ENCODE data around the gene AURKAIP1. TPM values are rescaled to one million over a fixed set of nuclear protein-coding genes. Genes with fewer than 3 reads are reported as not detected.

AURKAIP1 gene
- 107 to 186 TPM (median 170 TPM) in 5 replicates for total RNA-seq (2022; extraction: Qiagen RNA extraction)

GRCh38 chr1:1374929-1375662 is at the start of gene AURKAIP1:
Gene AURKAIP1 (minus strand): TSS chr1:1375207. CDS start chr1:1374756, 451 bp downstream.

GRCh38 chr1:1421147-1421906 is 46.3 kb upstream of the AURKAIP1 start, which contains the start of gene ANKRD65:
Gene ANKRD65 (minus strand): TSS chr1:1421276. CDS start chr1:1421005, 271 bp downstream.

GRCh38 chr1:1406821-1407635 is 32.0 kb upstream of the AURKAIP1 start, which contains the start of gene MRPL20:
Gene MRPL20 (minus strand): TSS chr1:1407293. CDS start chr1:1407217, 76 bp downstream.

GRCh38 chr1:1399187-1399871 is 24.3 kb upstream of the AURKAIP1 start, which contains the start of gene CCNL2:
Gene CCNL2 (minus strand): TSS chr1:1399335. CDS start chr1:1399306, 29 bp downstream.

GRCh38 chr1:1358433-1359271 is 16.4 kb downstream of the AURKAIP1 start, which contains the start of gene MXRA8:
Gene MXRA8 (minus strand): TSS chr1:1358555. CDS start chr1:1358504, 51 bp downstream.

GRCh38 chr1:1349256-1350012 is 25.6 kb downstream of the AURKAIP1 start, which contains the start of gene DVL1:
Gene DVL1 (minus strand): TSS chr1:1349418. CDS start chr1:1349065, 353 bp downstream.

GRCh38 chr1:1331068-1331965 is 43.7 kb downstream of the AURKAIP1 start, which contains the start of gene TAS1R3:
Gene TAS1R3 (plus strand): TSS chr1:1331280. CDS start chr1:1331346, 66 bp downstream.

GRCh38 chr1:1324524-1325287 is 50.3 kb downstream of the AURKAIP1 start, which contains the start of the genes CPTP and INTS11:
Gene CPTP (plus strand): TSS chr1:1324802. CDS start chr1:1326911, 2,109 bp downstream.
Gene INTS11 (minus strand): TSS chr1:1324660. CDS start chr1:1324608, 52 bp downstream.

Other genes starting within 250 kb of the AURKAIP1 start
- gene TTLL10, start 201.3 kb downstream of the AURKAIP1 start, total RNA-seq (2022; extraction: Qiagen RNA extraction), result not detected in 5 replicates
- gene TNFRSF18, start 168.6 kb downstream of the AURKAIP1 start, total RNA-seq (2022; extraction: Qiagen RNA extraction), result 0.15 to 0.25 TPM (median 0.15 TPM) in 3 of 5 replicates, not detected in the others
- 0.11 to 0.19 TPM (median 0.14 TPM) in 3 of 5 replicates, not detected in the others for gene TNFRSF4, start 161.1 kb downstream of the AURKAIP1 start, total RNA-seq (2022; extraction: Qiagen RNA extraction)
- gene SDF4, start 143.2 kb downstream of the AURKAIP1 start, total RNA-seq (2022; extraction: Qiagen RNA extraction), result 101 to 136 TPM (median 127 TPM) in 5 replicates
- 9.8 to 19.7 TPM (median 18.1 TPM) in 5 replicates for gene B3GALT6, start 143.0 kb downstream of the AURKAIP1 start, total RNA-seq (2022; extraction: Qiagen RNA extraction)
- 0.80 to 2.0 TPM (median 1.6 TPM) in 5 replicates for gene C1QTNF12, start 128.5 kb downstream of the AURKAIP1 start, total RNA-seq (2022; extraction: Qiagen RNA extraction)
- 34.9 to 47.9 TPM (median 46.3 TPM) in 5 replicates for gene UBE2J2, start 101.4 kb downstream of the AURKAIP1 start, total RNA-seq (2022; extraction: Qiagen RNA extraction)
- gene SCNN1D, start 94.8 kb downstream of the AURKAIP1 start, total RNA-seq (2022; extraction: Qiagen RNA extraction), result 0.55 to 1.4 TPM (median 1.1 TPM) in 5 replicates
- 7.7 to 20.8 TPM (median 16.8 TPM) in 5 replicates for gene ACAP3, start 67.3 kb downstream of the AURKAIP1 start, total RNA-seq (2022; extraction: Qiagen RNA extraction)
- 15.3 to 25.8 TPM (median 22.7 TPM) in 5 replicates for gene PUSL1, start 66.6 kb downstream of the AURKAIP1 start, total RNA-seq (2022; extraction: Qiagen RNA extraction)
- 44.9 to 66.1 TPM (median 60.9 TPM) in 5 replicates for gene INTS11, start 50.5 kb downstream of the AURKAIP1 start, total RNA-seq (2022; extraction: Qiagen RNA extraction)
- gene CPTP, start 50.4 kb downstream of the AURKAIP1 start, total RNA-seq (2022; extraction: Qiagen RNA extraction), result 15.0 to 22.7 TPM (median 22.0 TPM) in 5 replicates
- 0.14 to 0.30 TPM (median 0.16 TPM) in 5 replicates for gene TAS1R3, start 43.9 kb downstream of the AURKAIP1 start, total RNA-seq (2022; extraction: Qiagen RNA extraction)
- 38.7 to 77.6 TPM (median 66.9 TPM) in 5 replicates for gene DVL1, start 25.8 kb downstream of the AURKAIP1 start, total RNA-seq (2022; extraction: Qiagen RNA extraction)
- 0.19 to 0.46 TPM (median 0.32 TPM) in 4 of 5 replicates, not detected in the other for gene MXRA8, start 16.7 kb downstream of the AURKAIP1 start, total RNA-seq (2022; extraction: Qiagen RNA extraction)
- gene CCNL2, start 24.1 kb upstream of the AURKAIP1 start, total RNA-seq (2022; extraction: Qiagen RNA extraction), result 42.1 to 63.9 TPM (median 54.3 TPM) in 5 replicates
- 130 to 166 TPM (median 137 TPM) in 5 replicates for gene MRPL20, start 32.1 kb upstream of the AURKAIP1 start, total RNA-seq (2022; extraction: Qiagen RNA extraction)
- gene ANKRD65, start 46.1 kb upstream of the AURKAIP1 start, total RNA-seq (2022; extraction: Qiagen RNA extraction), result 0.07 to 0.19 TPM in 2 of 5 replicates, not detected in the others
- 3.6 to 14.7 TPM (median 14.1 TPM) in 5 replicates for gene VWA1, start 60.5 kb upstream of the AURKAIP1 start, total RNA-seq (2022; extraction: Qiagen RNA extraction)
- not detected in 5 replicates for gene ATAD3C, start 74.5 kb upstream of the AURKAIP1 start, total RNA-seq (2022; extraction: Qiagen RNA extraction)
- gene ATAD3B, start 96.6 kb upstream of the AURKAIP1 start, total RNA-seq (2022; extraction: Qiagen RNA extraction), result 1.2 to 3.6 TPM (median 3.0 TPM) in 5 replicates
- gene ATAD3A, start 137.0 kb upstream of the AURKAIP1 start, total RNA-seq (2022; extraction: Qiagen RNA extraction), result 28.1 to 41.2 TPM (median 37.2 TPM) in 5 replicates
- 0.24 to 1.1 TPM (median 0.32 TPM) in 5 replicates for gene TMEM240, start 165.4 kb upstream of the AURKAIP1 start, total RNA-seq (2022; extraction: Qiagen RNA extraction)
- gene SSU72, start 199.7 kb upstream of the AURKAIP1 start, total RNA-seq (2022; extraction: Qiagen RNA extraction), result 90.7 to 106 TPM (median 100 TPM) in 5 replicates
- gene FNDC10, start 224.9 kb upstream of the AURKAIP1 start, total RNA-seq (2022; extraction: Qiagen RNA extraction), result 5.8 to 8.8 TPM (median 8.1 TPM) in 5 replicates
- 7.2 to 20.5 TPM (median 19.5 TPM) in 5 replicates for gene MIB2, start 240.3 kb upstream of the AURKAIP1 start, total RNA-seq (2022; extraction: Qiagen RNA extraction)

Measured in A549 treated with Mapracorat at 1 μM for 4 hours (cell line).